Osteocyte (in vitro differentiated cells): ENCODE data around the gene CYYR1. TPM values are rescaled to one million over a fixed set of nuclear protein-coding genes. Genes with fewer than 3 reads are reported as not detected.

Source experiments
- DNase-seq: peaks from one replicate; pipeline ENCODE4 v3.0.0; 2021; ENCODE audit warnings: mixed read lengths; ENCODE audit not compliant: unreplicated experiment; ENCODE audit errors: extremely low spot score
- H3K27ac Mint-ChIP-seq: one replicate; pipeline ENCODE4 v1.8.0; 2021; ENCODE audit warnings: mild to moderate bottlenecking, mixed read lengths; ENCODE audit not compliant: unreplicated experiment
- H3K27me3 Mint-ChIP-seq: one replicate; pipeline ENCODE4 v1.8.0; 2021; ENCODE audit warnings: mixed read lengths; ENCODE audit not compliant: unreplicated experiment
- H3K36me3 Mint-ChIP-seq: one replicate; pipeline ENCODE4 v1.8.0; 2021; ENCODE audit warnings: mixed read lengths; ENCODE audit not compliant: unreplicated experiment
- H3K4me1 Mint-ChIP-seq: one replicate; pipeline ENCODE4 v1.8.0; 2021; ENCODE audit warnings: mixed read lengths; ENCODE audit not compliant: unreplicated experiment
- H3K4me3 Mint-ChIP-seq: one replicate; pipeline ENCODE4 v1.8.0; 2021; ENCODE audit warnings: mild to moderate bottlenecking, moderate library complexity, mixed read lengths; ENCODE audit not compliant: unreplicated experiment
- H3K9me3 Mint-ChIP-seq: one replicate; pipeline ENCODE4 v1.8.0; 2021; ENCODE audit warnings: mixed read lengths; ENCODE audit not compliant: unreplicated experiment
- CTCF ChIP-seq: fragments of 200-600 bp; sonication (generic); IDR thresholded peaks from 2 replicates; pipeline ENCODE4 v1.5.0; 2021; ENCODE audit warnings: antibody characterized with exemption, mild to moderate bottlenecking, moderate library complexity
- total RNA-seq: library from RNA; stranded (reverse); gene quantifications from 2 replicates; pipeline ENCODE4 v1.2.1, GENCODE V29; 2021

Gene CYYR1
- total RNA-seq, 1 donor from 2014 or later, result 4.7 TPM

- DNase-seq, result no peak
- Mint-ChIP-seq H3K27ac (no peak overlapping the region), H3K4me3 (no peak overlapping the region), H3K36me3 (no peaks in the 10 kb centered on the region), H3K9me3 (no peaks in the 10 kb centered on the region), H3K27me3 (no peaks in the 10 kb centered on the region), H3K4me1 (peaks cover 20% of the 10 kb centered on the region)
- no peak for TF ChIP-seq CTCF
Measured at GRCh38 chr21:26443867-26444266, 129.2 kb downstream of the CYYR1 start.

GRCh38 chr21:26443291-26443690, 129.8 kb downstream of the CYYR1 start:
- no peak for DNase-seq
- H3K27me3 Mint-ChIP-seq, result no peaks in the 10 kb centered on the region

GRCh38 chr21:26441149-26441548, 131.9 kb downstream of the CYYR1 start:
- H3K4me3 Mint-ChIP-seq, result no peak overlapping the region
- no peak overlapping the region for H3K27ac Mint-ChIP-seq

More at GRCh38 chr21:26443291-26443690, 129.8 kb downstream of the CYYR1 start:
- no peaks in the 10 kb centered on the region for H3K36me3 Mint-ChIP-seq
- no peak overlapping the region for H3K27ac Mint-ChIP-seq
- H3K4me1 Mint-ChIP-seq, result peaks cover 14% of the 10 kb centered on the region
- no peak for TF ChIP-seq CTCF
- no peak overlapping the region for H3K4me3 Mint-ChIP-seq
- no peaks in the 10 kb centered on the region for H3K9me3 Mint-ChIP-seq

GRCh38 chr21:26438976-26439375, 134.1 kb downstream of the CYYR1 start:
- H3K9me3 Mint-ChIP-seq, result no peaks in the 10 kb centered on the region
- no peak overlapping the region for H3K4me3 Mint-ChIP-seq
- TF ChIP-seq CTCF, result no peak
- peaks cover 5% of the 10 kb centered on the region for H3K4me1 Mint-ChIP-seq
- peaks cover 2% of the 10 kb centered on the region for H3K36me3 Mint-ChIP-seq
- H3K27ac Mint-ChIP-seq, result no peak overlapping the region
- H3K27me3 Mint-ChIP-seq, result no peaks in the 10 kb centered on the region
- DNase-seq, result no peak

More at GRCh38 chr21:26441149-26441548, 131.9 kb downstream of the CYYR1 start:
- Mint-ChIP-seq H3K27me3 (no peaks in the 10 kb centered on the region), H3K9me3 (no peaks in the 10 kb centered on the region), H3K4me1 (peaks cover 10% of the 10 kb centered on the region), H3K36me3 (no peaks in the 10 kb centered on the region)
- no peak for DNase-seq
- TF ChIP-seq CTCF, result no peak

GRCh38 chr21:26437326-26438009, 135.6 kb downstream of the CYYR1 start:
- no peak for TF ChIP-seq CTCF
- DNase-seq, result no peak

More at GRCh38 chr21:26437326-26438009, 135.6 kb downstream of the CYYR1 start:
- H3K36me3 Mint-ChIP-seq, result peaks cover 2% of the 10 kb centered on the region
- H3K27me3 Mint-ChIP-seq, result no peaks in the 10 kb centered on the region
- H3K4me3 Mint-ChIP-seq, result no peak overlapping the region
- no peaks in the 10 kb centered on the region for H3K9me3 Mint-ChIP-seq
- peaks cover 5% of the 10 kb centered on the region for H3K4me1 Mint-ChIP-seq
- H3K27ac Mint-ChIP-seq, result no peak overlapping the region
